Adrenal gland (tissue), 12 donors: ENCODE data around the gene SNAP47. TPM values are rescaled to one million over a fixed set of nuclear protein-coding genes. Genes with fewer than 3 reads are reported as not detected.

Source experiments
- DNase-seq, 7 donors: peaks; one replicate each; pipeline ENCODE4 v3.0.0-alpha.2; 2019 to 2020
- H3K27ac ChIP-seq, 5 donors: fragments of 200-600 bp; sonication (generic) in 4 of 5; 1 replicate in 3 of 5; 2 replicates in 2 of 5; pipeline versions ENCODE4 v1.5.1 to v1.8.0; 2016 to 2020; ENCODE audit warnings: mild to moderate bottlenecking in 1 of 5
- H3K27me3 ChIP-seq: fragments of 200-600 bp; 2 replicates; pipeline ENCODE4 v1.8.0; 2021
- H3K36me3 ChIP-seq, 2 donors: fragments of 200-600 bp; replicated peaks in 1 of 2; 1 replicate in 1 of 2; 2 replicates in 1 of 2; pipeline versions ENCODE4 v1.5.1 to v1.8.0; 2018 to 2022
- H3K4me1 ChIP-seq, 2 donors: fragments of 200-600 bp; replicated peaks in 1 of 2; 1 replicate in 1 of 2; 2 replicates in 1 of 2; pipeline versions ENCODE4 v1.5.1 to v1.8.0; 2018 to 2021
- H3K4me3 ChIP-seq, 4 donors: fragments of 200-600 bp; sonication (generic) in 3 of 4; one replicate each; pipeline ENCODE4 v1.5.1; 2016 to 2018
- H3K9me3 ChIP-seq, 3 donors: fragments of 200-600 bp; sonication (generic) in 1 of 3; replicated peaks in 1 of 3; 1 replicate in 2 of 3; 2 replicates in 1 of 3; pipeline versions ENCODE4 v1.5.1 to v1.8.0; 2016 to 2021
- POLR2A ChIP-seq, 2 donors: fragments of 450-650 bp; IDR thresholded peaks; one replicate each; pipeline ENCODE4 v1.6.1; 2017; ENCODE audit warnings: antibody characterized with exemption in 2 of 2, mild to moderate bottlenecking in 2 of 2, moderate library complexity in 1 of 2
- WGBS, 4 donors: extraction: QIAGEN DNeasy Blood & Tissue Kit in 2 of 4; methylation state at CpG; one replicate each; pipeline versions ENCODE4 v1.1.5 to v1.1.7; 2013 to 2017; 5-methylcytosine and 5-hydroxymethylcytosine counted together
- intact Hi-C, 2 donors: fragments of 100-400 bp; cut with DNase I; formaldehyde crosslinking; loops; one replicate each; pipeline versions ENCODE4 v1.14.1 to v1.15.0; 2022 to 2023
- polyA plus RNA-seq, 3 donors: library from polyadenylated mRNA; stranded (reverse); fragments of 200-250 nt in 2 of 3; fragments of 350-450 nt in 1 of 3; fragmentation: Illumina TruSeq in 1 of 3; extraction: RNeasy Lipid Tissue Mini Kit (QIAGEN cat#74804) in 1 of 3; gene quantifications; one replicate each; pipeline ENCODE4 v1.2.3, GENCODE V29; 2013 to 2014
- total RNA-seq, 9 donors: library from RNA; depleted of rRNA in 4 of 9; stranded (reverse); fragments of >200 nt in 4 of 9; fragments of 120-200 nt in 1 of 9; fragmentation: NEBNext Ultra II Directional in 1 of 9; extraction: Animal tissue kit (Norgen Biotek cat#: 25700) in 1 of 9; gene quantifications; one replicate each; pipeline versions ENCODE4 v1.1.0 to v1.2.4, GENCODE V29; 2013 to 2023
- TF ChIP-seq, protein P1 (sequence below), 6 experiments: fragments of 450-650 bp in 4 of 6; fragments of 200-600 bp in 2 of 6; sonication (generic) in 1 of 6; IDR thresholded peaks; 1 replicate in 5 of 6; 2 replicates in 1 of 6; pipeline versions ENCODE4 v1.5.1 to v1.8.0; 2016 to 2021; ENCODE audit warnings: antibody characterized with exemption in 6 of 6, mild to moderate bottlenecking in 2 of 6, moderate library complexity in 1 of 6
- donor health status: healthy with polysubstance abuse.
- donor health status: Bipolar disorder and iron deficiency.
- donor health status: DM: yes; HTN: yes; CAD: no.
- donor health status: DM: no; HTN: no; CAD: no.
- donor health status: DM: no; HTN: no; CAD: no.
- donor health status: DM: yes; HTN: yes; CAD: no.

The SNAP47 gene
- total and polyA plus RNA-seq, 12 donors: 24.5 to 216 (median 103) TPM

DNA sequence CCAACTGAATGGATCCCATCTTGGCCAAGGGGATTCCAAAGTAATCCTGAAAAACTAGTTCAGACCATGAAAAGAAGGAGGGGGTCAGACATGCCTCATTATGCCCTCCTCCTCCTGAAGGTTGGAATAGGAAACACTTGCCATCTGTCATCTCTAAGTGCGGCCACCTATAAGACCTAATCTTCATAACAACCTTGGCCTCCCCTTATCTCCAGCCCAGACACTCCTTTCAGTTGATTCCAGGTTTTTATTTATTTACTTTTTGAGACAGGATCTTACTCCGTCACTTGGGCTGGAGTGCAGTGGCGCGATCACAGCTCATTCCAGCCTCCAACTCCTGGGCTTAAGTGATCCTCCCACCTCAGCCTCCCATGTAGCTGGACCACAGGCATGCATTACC lies 19.7 kb downstream of the SNAP47 start:
- Histone ChIP-seq H3K27me3 (no peaks in the 10 kb centered on the region), H3K36me3 (peaks cover 0 to 20% of the 10 kb centered on the region in 2 donors), H3K4me3 (no peak overlapping the region), H3K9me3 (no peaks in the 10 kb centered on the region), H3K4me1 (peaks cover 5 to 31% of the 10 kb centered on the region in 2 donors), H3K27ac (peak overlapping the region in 1 of 5 donors; percentile 72)
- 77 to 84% (median 83%) methylated on average over 4 of the region's 4 CpGs for WGBS, 4 donors
- no peak for TF ChIP-seq POLR2A (IDR thresholded peaks at IDR 0.05)
- TF ChIP-seq, protein P1, sequence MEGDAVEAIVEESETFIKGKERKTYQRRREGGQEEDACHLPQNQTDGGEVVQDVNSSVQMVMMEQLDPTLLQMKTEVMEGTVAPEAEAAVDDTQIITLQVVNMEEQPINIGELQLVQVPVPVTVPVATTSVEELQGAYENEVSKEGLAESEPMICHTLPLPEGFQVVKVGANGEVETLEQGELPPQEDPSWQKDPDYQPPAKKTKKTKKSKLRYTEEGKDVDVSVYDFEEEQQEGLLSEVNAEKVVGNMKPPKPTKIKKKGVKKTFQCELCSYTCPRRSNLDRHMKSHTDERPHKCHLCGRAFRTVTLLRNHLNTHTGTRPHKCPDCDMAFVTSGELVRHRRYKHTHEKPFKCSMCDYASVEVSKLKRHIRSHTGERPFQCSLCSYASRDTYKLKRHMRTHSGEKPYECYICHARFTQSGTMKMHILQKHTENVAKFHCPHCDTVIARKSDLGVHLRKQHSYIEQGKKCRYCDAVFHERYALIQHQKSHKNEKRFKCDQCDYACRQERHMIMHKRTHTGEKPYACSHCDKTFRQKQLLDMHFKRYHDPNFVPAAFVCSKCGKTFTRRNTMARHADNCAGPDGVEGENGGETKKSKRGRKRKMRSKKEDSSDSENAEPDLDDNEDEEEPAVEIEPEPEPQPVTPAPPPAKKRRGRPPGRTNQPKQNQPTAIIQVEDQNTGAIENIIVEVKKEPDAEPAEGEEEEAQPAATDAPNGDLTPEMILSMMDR (IDR thresholded peaks at IDR 0.05): no peak
- intact Hi-C loops: no loop called here
- no peak for DNase-seq

DNA sequence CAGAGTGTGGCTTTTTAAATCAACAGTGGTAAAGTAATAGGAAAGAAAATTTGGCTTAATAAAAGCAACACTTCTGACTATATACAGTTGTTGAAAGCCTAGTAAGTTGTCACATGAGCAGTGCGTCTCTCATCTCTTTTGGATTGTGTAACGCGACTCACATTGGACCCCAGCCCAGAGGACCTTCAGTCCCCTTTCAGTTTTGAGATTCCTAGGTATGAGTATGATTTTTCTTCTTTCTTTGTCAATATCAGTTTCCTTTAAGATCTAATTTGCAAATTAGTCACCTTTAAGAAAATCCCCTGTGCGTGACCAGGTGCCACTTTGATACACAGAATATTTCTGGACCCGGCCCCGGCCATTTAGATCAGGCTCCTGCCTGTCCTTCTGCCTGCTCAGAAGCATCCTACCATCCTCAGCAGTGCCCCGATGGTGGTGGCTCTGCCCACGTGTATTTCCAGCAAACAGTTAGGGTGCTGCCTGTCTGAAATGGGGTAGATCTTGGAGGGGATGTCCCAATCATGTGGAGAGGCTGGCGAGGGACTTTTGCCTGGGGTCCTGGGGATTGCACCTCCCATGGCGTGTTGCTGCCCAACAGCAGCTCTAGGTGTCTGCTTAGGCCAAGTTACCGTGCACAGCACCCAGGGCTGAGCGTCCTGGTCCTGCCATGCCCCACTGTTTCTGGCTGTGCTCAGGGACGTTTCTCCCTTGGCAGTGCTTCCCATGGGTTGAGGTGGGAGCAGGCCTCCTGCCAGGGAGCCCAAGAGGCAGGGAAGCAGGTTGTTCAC lies 21.1 kb downstream of the SNAP47 start:
- H3K27ac ChIP-seq: peak overlapping the region in 3 of 5 donors; percentile 31 to 75 (median 68)
- intact Hi-C loops: no loop called here
- no peak overlapping the region for H3K4me3 ChIP-seq
- no peaks in the 10 kb centered on the region for H3K9me3 ChIP-seq
- peaks cover 0 to 22% of the 10 kb centered on the region in 2 donors for H3K36me3 ChIP-seq
- H3K27me3 ChIP-seq: no peaks in the 10 kb centered on the region
- DNase-seq: peak in 5 of 7 donors; percentile 59 to 83 (median 71)
- no peak for TF ChIP-seq POLR2A (IDR thresholded peaks at IDR 0.05)
- TF ChIP-seq, protein P1 (IDR thresholded peaks at IDR 0.05): no peak
- 62 to 78% (median 77%) methylated on average over 12 to 13 of the region's 13 CpGs for WGBS, 4 donors
- H3K4me1 ChIP-seq: peaks cover 4 to 23% of the 10 kb centered on the region in 2 donors

DNA sequence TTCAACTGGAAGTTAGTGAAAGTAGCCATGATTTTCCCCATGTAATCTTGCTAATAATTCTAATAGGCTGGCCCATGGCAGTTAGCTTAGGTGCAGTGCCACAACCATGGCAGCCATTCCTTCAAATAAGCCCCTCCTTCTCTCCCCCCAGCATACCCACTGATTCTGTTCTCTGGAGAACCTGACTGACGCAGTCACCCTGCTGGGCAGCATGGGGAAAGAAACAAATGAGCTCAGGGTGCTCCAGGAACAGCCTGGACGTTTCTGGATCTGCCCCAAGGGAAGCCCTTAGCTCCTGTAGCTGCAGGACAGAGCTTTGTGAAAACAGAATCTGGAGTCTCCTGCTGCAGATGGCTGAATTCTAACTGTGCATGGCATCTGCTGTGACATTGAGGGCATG lies 22.5 kb downstream of the SNAP47 start:
- H3K4me3 ChIP-seq: no peak overlapping the region
- H3K36me3 ChIP-seq: peaks cover 0 to 26% of the 10 kb centered on the region in 2 donors
- H3K4me1 ChIP-seq: peaks cover 7 to 31% of the 10 kb centered on the region in 2 donors
- TF ChIP-seq, protein P1 (IDR thresholded peaks at IDR 0.05): no peak
- TF ChIP-seq POLR2A (IDR thresholded peaks at IDR 0.05): no peak
- H3K27me3 ChIP-seq: no peaks in the 10 kb centered on the region
- H3K9me3 ChIP-seq: no peaks in the 10 kb centered on the region
- no peak for DNase-seq
- H3K27ac ChIP-seq: no peak overlapping the region
- 70 to 92% (median 79%) methylated on average over 2 of the region's 2 CpGs for WGBS, 4 donors
- intact Hi-C loops: no loop called here

DNA sequence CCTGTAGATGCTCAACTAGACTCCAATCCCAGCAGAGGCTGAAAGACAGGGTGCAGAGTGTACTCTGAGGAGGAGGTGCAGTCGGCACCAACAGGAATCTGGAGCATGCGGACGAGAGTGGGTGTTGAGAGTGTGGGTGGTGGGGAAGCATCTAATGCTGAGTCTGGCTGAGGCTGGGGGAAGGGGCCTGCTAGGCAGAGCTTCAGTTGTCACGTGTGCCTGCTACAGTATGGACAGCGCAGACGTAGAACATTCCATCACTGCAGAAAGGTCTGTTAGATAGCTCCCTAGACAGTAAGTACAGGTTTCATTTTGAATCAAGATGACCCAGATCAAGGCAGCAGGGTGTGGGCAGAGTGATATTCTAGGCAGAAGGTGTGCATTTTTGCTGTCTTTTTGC lies 23.1 kb downstream of the SNAP47 start:
- Histone ChIP-seq H3K27me3 (no peaks in the 10 kb centered on the region), H3K9me3 (no peaks in the 10 kb centered on the region), H3K27ac (no peak overlapping the region), H3K4me1 (peaks cover 7 to 33% of the 10 kb centered on the region in 2 donors), H3K4me3 (no peak overlapping the region), H3K36me3 (peaks cover 0 to 26% of the 10 kb centered on the region in 2 donors)
- TF ChIP-seq, protein P1 (IDR thresholded peaks at IDR 0.05): no peak
- TF ChIP-seq POLR2A (IDR thresholded peaks at IDR 0.05): no peak
- intact Hi-C loops: no loop called here
- no peak for DNase-seq
- WGBS, 4 donors: 82 to 89% (median 85%) methylated on average over 6 of the region's 6 CpGs
